ENCODE measurements around the gene TRIM72. TPM values are rescaled to one million over a fixed set of nuclear protein-coding genes. Genes with fewer than 3 reads are reported as not detected.
"Not testable (repeated sequence)": the region's sequence is repeated elsewhere in the genome, so short reads cannot be mapped to it uniquely, and the experiment has no call there.

Gene TRIM72
- polyA plus RNA-seq, 3 donors, result 0.09 to 0.12 (median 0.11) TPM

DNA sequence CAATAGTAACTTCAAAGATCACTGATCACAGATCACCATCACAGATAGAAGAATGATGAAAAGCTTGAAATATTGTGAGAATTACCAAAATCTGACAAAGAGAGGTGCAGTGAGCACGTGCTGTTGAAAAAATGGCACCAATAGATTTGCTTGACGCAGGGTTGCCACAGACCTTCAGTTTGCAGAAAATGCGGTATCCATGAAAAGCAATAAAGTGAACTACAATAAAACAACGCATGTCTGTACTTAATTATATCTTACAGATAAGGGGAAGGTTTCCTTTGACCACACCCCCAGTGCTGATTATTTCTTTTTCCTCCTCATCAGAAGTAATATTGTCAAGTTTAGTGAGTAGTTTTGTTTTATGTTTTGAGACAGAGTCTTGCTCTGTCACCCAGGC lies 24.1 kb downstream of the TRIM72 start:
- H3K27ac ChIP-seq (ENCODE audit: low read depth, low read length), result no peak overlapping the region
- 75 to 86% (median 80%) methylated on average over 4 of the region's 4 CpGs for whole genome bisulfite sequencing, 3 donors

DNA sequence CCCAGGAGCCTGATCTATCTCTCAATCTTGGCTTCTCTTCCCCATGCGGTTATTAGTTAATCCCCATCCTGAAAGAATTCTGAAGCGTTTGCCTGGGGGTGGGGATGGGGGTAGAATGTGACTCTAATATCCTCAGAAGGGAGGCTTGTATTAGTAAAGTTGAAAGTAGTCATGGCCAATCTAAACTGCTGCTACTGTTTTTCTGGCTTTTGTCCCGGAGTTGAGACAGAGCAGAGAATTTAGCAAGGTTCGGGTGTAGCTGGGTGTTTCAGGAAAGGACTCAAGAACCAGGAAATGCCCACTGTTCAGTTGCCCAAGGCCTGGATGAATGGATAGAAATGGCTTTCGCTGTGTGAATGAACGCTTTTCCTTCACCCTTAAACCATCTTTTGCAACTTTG lies 28.3 kb downstream of the TRIM72 start:
- no peak overlapping the region for H3K27ac ChIP-seq (ENCODE audit: low read depth, low read length)
- WGBS, 3 donors, result 31 to 51% (median 37%) methylated on average over 6 of the region's 6 CpGs

DNA sequence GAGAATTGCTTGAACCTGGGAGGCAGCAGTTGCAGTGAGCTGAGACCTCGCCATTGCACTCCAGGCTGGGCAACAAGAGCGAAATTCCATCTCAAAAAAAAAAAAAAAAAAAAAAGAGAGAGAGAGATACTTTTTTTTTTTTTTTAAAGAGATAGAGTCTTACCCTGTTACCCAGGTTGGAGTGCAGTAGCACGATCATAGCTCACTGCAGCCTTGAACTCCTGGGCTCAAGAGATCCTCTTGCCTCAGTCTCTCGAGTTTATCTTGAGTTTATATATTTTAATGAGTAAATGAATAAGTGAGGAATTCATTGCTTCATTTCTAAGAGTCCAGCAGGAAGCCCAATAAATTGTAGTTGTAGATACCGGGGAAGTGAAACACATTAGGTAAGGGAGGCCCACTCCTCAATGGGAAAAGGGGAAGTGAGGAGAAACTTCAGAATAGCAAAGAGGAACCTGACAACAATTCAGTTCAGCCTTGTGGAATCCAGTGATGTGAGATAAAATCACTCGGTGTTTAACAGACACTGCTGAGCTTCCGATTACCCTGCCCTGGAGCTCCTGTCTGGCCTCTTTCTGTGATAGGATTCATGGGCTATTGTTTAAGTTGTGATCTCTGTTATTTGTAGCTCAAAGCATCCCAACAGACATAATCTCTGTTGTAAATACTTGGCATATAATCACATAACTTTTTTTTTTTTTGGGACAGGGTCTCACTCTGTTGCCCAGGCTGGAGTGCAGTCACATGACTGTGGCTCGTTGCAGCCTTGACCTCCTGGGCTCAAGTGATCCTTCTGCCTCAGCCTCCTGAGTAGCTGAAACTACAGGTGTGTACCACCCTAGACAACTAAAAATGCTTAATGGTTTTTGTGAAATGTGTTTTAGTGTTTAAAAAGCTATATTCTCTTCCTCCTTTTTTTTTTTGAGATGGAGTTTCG lies 30.1 kb downstream of the TRIM72 start:
- H3K27ac ChIP-seq (ENCODE audit: low read depth, low read length), result no peak overlapping the region
- 45 to 53% (median 48%) methylated on average over 7 to 9 of the region's 9 CpGs for WGBS, 3 donors

DNA sequence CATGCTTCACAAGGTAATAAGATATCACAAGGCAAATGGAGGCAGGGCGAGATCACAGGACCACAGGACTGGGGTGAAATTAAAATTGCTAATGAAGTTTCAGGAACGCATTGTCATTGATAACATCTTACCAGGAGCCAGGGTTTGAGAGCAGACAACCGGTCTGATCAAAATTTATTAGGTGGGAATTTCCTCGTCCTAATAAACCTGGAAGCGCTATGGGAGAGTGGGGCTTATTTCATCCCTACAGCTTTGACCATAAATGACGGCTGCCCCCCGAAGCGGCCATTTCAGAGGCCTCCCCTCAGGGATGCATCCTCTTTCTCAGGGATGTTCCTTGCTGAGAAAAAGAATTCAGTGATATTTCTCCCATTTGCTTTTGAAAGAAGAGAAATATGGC lies 31.7 kb downstream of the TRIM72 start:
- not testable (repeated sequence) for H3K27ac ChIP-seq (ENCODE audit: low read depth, low read length)
- 23 to 53% (median 51%) methylated on average over 8 of the region's 8 CpGs for WGBS, 3 donors

DNA sequence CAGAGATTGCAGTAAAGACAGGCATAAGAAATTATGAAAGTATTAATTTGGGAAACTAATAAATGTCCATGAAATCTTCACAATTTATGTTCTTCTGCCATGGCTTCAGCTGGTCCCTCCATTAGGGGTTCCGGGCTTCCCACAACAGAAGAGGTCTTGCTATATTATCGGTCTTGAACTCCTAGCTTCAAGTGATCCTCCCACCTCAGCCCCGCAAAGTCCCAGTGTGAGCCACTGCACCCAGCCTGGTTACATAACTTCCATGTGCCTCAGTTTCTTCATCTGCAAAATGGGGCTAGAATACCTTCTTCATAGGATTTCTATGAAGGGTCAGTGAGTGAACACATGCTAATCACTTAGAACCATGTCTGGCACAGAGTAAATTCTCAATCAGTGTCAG lies 32.4 kb downstream of the TRIM72 start:
- no peak overlapping the region for H3K27ac ChIP-seq (ENCODE audit: low read depth, low read length)
- 94 to 95% (median 94%) methylated on average over 3 of the region's 3 CpGs for WGBS, 3 donors

DNA sequence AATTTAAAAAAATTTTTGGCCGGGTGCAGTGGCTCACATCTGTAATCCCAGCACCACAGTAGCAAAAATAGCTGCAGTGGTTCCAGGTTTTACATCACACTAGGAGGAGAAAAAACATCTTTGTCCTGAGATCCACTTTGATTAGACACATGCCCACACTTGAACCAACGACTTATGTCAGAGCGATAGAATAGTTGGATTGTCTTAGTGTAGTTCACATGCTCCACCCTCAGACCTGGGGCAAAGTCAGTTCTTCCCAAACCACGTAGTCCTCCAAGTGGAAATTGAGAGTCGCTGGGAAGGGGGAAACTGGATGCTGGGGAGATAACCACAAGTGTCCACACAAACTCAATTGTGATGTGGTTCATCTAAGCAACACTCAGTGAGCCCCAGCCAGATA lies 34.4 kb downstream of the TRIM72 start:
- WGBS, 3 donors, result 71 to 81% (median 81%) methylated on average over 5 of the region's 5 CpGs
- H3K27ac ChIP-seq (ENCODE audit: low read depth, low read length), result no peak overlapping the region

DNA sequence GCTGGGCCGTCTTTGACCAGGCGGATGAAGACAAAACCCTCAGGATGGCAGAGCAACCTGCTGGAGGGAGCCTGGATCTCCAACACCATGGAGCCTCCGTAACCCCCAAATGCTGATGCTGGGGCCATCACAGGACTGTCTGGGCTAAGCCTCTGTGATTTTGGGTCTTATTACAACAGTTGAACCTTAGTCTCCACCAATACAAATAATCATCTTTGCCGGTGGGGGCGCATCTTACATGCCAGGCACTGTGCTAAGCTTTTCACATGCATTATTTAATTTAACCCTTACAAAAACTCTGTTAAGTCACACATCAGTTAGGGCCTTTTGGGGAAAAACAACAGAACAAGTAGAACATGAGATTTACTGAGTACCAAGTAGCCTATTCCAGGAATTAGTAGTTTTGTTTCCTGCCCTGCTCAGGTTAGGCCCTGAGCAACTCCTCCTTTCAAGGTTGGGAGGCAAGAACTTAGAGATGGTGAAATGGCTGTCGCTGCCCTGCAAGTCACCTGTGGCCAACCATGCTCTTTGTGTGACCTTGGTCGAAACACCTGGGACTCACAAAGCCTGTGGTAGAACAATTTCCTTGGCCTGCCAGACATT lies 37.0 kb downstream of the TRIM72 start:
- no peak overlapping the region for H3K27ac ChIP-seq (ENCODE audit: low read depth, low read length)
- WGBS, 3 donors, result 85 to 92% (median 87%) methylated on average over 7 of the region's 7 CpGs

DNA sequence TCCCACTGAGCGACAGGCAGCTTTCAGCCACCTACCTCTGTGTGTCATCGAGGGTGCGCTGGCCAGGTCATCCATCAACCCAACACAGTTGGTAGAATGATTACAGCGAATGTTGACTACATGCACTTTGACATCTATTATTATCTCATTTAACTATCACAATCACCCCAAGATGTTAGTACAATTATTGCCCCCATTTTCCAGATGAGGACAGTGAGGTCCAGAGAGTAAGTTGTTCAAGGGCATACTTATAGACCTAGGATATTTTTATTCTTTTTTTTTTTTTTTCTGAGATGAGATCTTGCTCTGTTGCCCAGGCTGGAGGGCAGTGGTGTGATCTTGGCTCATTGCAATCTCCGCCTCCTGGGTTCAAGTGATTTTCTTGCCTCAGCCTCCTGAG lies 37.5 kb downstream of the TRIM72 start:
- no peak overlapping the region for H3K27ac ChIP-seq (ENCODE audit: low read depth, low read length)
- WGBS, 3 donors, result 89 to 99% (median 97%) methylated on average over 5 of the region's 5 CpGs

DNA sequence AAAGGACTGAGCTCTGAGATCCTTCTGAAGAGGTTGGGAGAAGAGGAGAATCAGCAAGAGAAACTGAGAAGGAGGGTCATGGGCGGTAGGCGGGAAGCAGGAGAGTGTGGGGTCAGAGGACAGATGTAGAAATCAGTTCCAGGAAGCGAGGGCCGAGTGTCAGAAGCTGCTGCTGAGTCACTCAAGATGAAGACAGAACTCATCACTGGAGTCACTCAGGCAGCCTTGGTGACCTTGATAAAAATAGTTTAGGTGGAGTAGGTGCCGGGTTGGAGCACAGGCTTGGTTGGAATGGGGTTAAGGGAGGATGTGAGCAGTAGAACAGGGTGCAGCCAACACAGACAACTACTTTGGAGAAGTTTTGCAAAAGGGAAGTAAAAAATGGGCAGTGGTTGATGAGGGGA lies 39.7 kb downstream of the TRIM72 start:
- WGBS, 3 donors, result 29 to 43% (median 33%) methylated on average over 5 of the region's 5 CpGs

DNA sequence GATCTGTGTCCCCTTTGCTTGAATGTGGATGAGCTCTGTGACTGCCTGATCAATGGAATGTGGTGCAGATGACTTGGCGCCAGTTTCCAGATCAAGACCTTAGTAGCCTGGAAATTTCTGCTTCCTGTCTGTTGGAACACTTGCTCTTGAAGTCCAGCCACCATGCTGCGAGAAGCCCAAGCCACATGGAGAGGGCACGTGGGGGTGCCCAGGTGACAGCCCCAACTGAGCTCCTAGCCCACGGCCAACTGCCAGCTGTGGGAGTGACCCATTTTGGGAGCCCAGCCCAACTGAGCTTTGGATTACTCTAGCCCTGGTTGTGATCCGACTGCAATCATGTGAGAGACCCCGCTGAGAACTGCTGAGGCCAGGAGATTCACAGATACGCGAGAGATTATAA lies 42.5 kb downstream of the TRIM72 start:
- WGBS, 3 donors, result 69 to 77% (median 75%) methylated on average over 8 of the region's 8 CpGs

More for the DNA sequence above, 39.7 kb downstream of the TRIM72 start:
- no peak overlapping the region for H3K27ac ChIP-seq (ENCODE audit: low read depth, low read length)

DNA sequence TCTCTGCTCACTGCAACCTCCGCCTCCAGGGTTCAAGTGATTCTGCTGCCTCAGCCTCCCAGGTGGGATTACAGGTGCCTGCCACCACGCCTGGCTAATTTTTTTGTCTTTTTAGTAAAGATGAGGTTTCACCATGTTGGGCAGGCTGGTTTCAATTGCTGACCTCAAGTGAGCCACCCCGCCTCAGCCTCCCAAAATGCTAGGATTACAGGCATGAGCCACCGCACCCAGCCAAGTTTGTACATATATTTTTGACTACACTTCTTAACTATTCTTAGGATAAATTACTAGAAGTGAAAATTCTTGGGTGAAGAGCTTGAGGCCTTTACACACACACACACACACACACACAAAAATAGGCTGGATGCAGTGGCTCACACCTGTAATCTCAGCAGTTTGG lies 44.4 kb downstream of the TRIM72 start:
- 79 to 91% (median 88%) methylated on average over 4 of the region's 4 CpGs for WGBS, 3 donors
- H3K27ac ChIP-seq (ENCODE audit: low read depth, low read length), result no peak overlapping the region

More for the DNA sequence above, 42.5 kb downstream of the TRIM72 start:
- no peak overlapping the region for H3K27ac ChIP-seq (ENCODE audit: low read depth, low read length)

DNA sequence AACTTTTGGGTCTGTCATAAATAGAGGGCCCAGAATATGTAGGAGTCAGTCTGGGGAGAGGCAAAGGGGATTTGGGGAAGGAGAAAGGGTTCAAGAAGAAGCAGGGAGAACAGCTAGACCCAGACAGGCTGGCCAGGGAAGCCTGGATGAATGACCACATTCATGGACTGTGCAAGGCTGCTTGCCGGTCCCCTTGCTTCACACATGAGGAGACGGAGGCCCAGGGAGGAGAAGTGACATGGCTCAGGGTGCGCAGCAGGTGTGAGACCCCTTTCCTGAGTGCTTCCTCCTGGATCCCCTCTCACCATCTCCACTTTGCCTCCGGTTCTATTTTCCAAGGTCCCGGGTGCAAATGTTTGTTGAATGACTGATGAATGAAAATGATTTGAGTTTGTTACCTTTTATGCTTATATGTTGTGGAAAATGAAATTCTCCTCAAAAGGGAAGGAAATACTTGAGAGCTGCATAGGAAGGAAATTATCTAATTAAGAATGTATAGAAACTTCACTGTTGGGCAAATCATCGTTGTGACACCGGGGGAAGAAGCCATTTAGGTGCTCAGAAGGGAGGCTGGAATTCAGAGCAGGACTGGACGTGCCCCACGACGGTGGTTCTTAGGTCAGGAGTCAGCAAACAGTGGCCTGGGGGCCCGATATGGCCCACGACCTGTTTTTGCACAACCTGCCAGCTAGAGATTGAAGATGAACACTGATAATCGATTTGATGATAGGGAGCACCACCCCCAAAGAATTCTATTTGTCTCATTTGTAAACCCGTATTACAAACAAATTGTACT lies 46.4 kb downstream of the TRIM72 start:
- H3K27ac ChIP-seq (ENCODE audit: low read depth, low read length), result no peak overlapping the region
- 41 to 67% (median 45%) methylated on average over 14 of the region's 14 CpGs for WGBS, 3 donors

DNA sequence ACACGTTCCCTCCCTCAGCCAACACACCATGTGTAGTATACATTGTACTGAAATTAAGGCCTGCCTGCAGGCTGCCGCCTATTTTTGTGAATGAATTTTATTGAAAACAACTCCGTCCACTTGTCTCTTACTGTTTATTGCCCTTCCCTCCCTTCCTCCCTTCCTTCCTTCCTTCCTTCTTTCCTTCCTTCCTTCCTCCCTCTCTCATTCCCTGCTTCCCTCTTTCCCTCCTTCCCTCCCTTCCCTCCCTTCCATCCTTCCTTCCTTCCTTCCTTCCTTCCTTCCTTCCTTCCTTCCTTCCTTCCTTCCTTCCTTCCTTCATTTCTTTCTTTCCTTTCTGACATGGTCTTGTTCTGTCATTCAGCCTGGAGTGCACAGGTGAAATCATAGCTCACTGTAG lies 48.2 kb downstream of the TRIM72 start:
- 64 to 72% (median 71%) methylated on average over 3 of the region's 3 CpGs for WGBS, 3 donors
- no peak overlapping the region for H3K27ac ChIP-seq (ENCODE audit: low read depth, low read length)

DNA sequence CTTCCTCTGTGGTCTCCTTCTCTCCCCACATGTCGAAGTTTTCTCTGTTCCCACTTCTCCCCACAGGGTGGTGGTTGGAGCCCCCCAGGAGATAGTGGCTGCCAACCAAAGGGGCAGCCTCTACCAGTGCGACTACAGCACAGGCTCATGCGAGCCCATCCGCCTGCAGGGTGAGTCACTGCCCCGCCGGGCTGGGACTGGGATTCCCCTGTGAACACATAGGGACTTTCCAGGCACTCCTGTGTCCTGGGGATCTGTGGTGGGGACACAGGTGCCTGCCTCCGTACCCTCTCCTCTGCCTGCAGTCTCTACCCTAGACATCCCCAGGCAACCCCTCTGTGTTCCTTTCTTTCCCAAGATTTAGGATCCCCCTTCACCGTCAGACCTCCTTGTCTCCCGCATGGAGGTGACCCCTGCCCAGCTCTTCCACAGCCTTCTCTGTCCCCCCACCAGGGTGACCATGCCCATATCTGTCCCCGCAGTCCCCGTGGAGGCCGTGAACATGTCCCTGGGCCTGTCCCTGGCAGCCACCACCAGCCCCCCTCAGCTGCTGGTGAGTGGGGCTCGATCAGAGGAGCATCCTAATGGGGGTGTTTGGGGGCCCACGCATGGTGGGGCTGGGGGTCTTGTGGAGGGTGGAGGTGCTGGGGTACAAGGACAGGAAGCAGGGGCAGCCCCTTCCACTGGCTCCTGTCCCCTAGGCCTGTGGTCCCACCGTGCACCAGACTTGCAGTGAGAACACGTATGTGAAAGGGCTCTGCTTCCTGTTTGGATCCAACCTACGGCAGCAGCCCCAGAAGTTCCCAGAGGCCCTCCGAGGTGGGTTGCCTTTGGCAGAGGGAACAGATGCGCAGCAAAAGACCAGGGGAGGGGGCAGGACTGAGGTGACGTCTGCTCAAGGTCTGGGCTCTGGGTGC lies 51.7 kb downstream of the TRIM72 start:
- 48 to 54% (median 52%) methylated on average over 20 of the region's 20 CpGs for WGBS, 3 donors
- no peak overlapping the region for H3K27ac ChIP-seq (ENCODE audit: low read depth, low read length)

DNA sequence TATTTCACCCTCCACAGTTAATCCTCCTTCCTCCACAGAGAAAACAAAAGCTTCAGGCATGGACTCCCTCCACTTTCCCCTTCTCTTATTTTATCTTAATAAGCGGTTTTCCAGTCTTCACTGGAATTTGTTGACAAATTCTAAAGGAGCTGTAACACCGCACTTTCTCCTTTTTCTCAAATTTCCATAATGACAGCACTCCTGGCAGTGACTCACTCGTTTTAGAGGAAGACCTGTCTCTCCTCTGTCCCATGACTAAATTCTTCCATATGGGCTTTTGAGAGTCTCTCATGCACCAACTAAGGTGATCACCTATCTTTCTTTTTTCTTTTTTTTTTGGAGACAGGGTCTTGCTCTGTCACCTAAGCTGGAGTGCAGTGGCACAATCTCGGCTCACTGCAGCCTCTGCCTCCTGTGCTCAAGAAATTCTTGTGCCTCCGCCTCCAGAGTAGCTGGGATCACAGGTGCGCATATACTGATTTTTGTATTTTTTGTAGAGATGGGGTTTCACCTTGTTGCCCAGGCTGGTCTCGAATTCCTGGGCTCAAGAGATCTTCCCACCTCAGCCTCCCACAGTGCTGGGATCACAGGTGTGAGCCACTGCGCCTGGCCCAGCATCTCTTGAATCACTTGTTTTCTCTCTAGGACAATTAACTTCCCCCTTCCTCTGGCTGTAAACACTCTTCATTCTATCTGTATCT lies 53.6 kb downstream of the TRIM72 start:
- WGBS, 3 donors, result 55 to 72% (median 70%) methylated on average over 8 of the region's 8 CpGs
- no peak overlapping the region for H3K27ac ChIP-seq (ENCODE audit: low read depth, low read length)

DNA sequence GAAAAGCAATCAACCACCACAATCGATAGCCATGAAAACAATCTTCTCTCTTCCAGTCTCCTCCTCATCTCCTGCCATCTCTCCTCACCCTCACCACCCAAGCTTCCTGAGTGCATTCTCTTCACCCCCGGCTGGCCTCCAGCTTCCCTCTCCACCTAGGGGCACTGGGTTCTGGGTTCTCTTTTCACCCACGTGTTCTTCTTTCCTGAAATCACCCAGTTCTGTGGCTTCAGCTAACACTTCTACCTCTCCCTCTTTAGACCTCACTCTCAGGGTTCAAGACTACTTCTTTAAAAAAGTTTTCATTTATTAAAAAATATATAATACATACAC lies 54.1 kb downstream of the TRIM72 start:
- no peak overlapping the region for H3K27ac ChIP-seq (ENCODE audit: low read depth, low read length)
- WGBS, 3 donors, result 36 to 50% (median 48%) methylated on average over 3 of the region's 3 CpGs

DNA sequence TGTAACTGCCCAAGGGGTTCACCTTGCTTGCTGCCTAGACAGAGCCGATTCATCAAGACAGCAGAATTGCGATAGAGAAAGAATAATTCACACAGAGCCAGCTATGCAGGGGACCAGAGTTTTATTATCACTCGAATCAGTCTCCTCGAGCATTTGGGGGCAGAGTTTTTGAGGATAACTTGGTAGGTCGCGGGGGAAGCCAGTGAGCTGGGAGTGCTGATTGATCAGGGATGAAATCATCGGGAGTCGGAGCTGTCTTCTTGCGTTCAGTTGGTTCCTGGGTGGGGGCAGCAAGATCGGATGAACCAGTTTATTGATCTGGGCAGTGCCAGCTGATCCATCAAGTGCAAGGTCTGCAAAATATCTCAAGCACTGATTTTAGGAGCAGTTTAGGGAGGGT lies 55.0 kb downstream of the TRIM72 start:
- no peak overlapping the region for H3K27ac ChIP-seq (ENCODE audit: low read depth, low read length)
- WGBS, 3 donors, result 58 to 85% (median 80%) methylated on average over 10 of the region's 10 CpGs

DNA sequence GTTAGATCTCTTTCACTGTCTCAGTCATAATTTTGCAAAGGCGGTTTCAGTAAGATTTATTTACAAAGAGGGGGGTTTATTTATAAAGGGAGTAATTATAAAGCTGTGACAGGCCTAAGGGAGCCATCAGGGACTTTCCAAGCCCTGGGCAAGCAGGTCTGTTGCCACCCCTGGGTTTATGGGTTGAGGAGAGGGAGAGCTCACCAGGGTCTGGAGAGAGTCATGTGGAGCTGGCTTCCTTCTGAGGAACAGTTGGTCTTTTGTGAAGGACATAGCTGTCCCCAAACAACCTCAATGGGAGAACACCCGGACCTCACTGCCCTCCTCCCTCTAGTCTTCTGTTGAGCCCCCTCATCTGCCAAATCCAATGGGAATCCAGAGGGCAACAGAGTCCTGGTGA lies 55.6 kb downstream of the TRIM72 start:
- WGBS, 3 donors, result 49 to 73% (median 72%) methylated on average over 2 of the region's 2 CpGs
- H3K27ac ChIP-seq (ENCODE audit: low read depth, low read length), result no peak overlapping the region
